Common myeloid progenitor, CD34-positive (primary cell): ENCODE results near the gene ZNF532.
"Not testable (repeated sequence)": the region's sequence is repeated elsewhere in the genome, so short reads cannot be mapped to it uniquely, and the experiment has no call there.

ENCODE experiments used
- CTCF ChIA-PET: fragments of 350-600 bp; sonication (Branson Sonifier 250); formaldehyde crosslinking; loops from one replicate; lab custom pipeline; 2021; ENCODE audit warnings: antibody characterized with exemption; lab: Charles Lee
- POLR2A ChIA-PET: fragments of 350-600 bp; sonication (Branson Sonifier 250); formaldehyde crosslinking; loops from one replicate; lab custom pipeline; 2021; ENCODE audit warnings: antibody characterized with exemption; lab: Charles Lee
- DNase-seq, 3 donors: peaks; one replicate each; pipeline versions ENCODE4 v3.0.0 to v3.0.0-alpha.2; 2013
- H3K27ac ChIP-seq, 2 experiments: 1 replicate in 1 of 2; 2 replicates in 1 of 2; pipeline ENCODE4 v1.7.0; 2013; ENCODE audit warnings: inconsistent platforms in 2 of 2, low read length in 2 of 2, mild to moderate bottlenecking in 2 of 2, low read depth in 1 of 2, moderate library complexity in 1 of 2; ENCODE audit not compliant: severe bottlenecking in 2 of 2, insufficient read depth in 1 of 2, poor library complexity in 1 of 2
- H3K27me3 ChIP-seq, 5 experiments: replicated peaks in 2 of 5; 1 replicate in 3 of 5; 2 replicates in 2 of 5; pipeline versions ENCODE4 v1.6.1 to v1.7.0; 2013; ENCODE audit warnings: low read length in 4 of 5, mild to moderate bottlenecking in 2 of 5, moderate library complexity in 2 of 5, inconsistent platforms in 1 of 5; ENCODE audit not compliant: insufficient read depth in 5 of 5, control insufficient read depth in 4 of 5
- H3K36me3 ChIP-seq, 4 experiments: 1 replicate in 2 of 4; 2 replicates in 2 of 4; pipeline versions ENCODE4 v1.6.1 to v1.7.0; 2013; ENCODE audit warnings: low read length in 3 of 4, control low read depth in 1 of 4, mild to moderate bottlenecking in 1 of 4; ENCODE audit not compliant: control insufficient read depth in 4 of 4, insufficient read depth in 4 of 4
- H3K4me1 ChIP-seq, 4 experiments: 1 replicate in 3 of 4; 2 replicates in 1 of 4; pipeline versions ENCODE4 v1.6.1 to v1.7.1; 2013; ENCODE audit warnings: low read length in 3 of 4, mild to moderate bottlenecking in 3 of 4, control low read depth in 1 of 4, inconsistent platforms in 1 of 4, moderate library complexity in 1 of 4; ENCODE audit not compliant: control insufficient read depth in 4 of 4, insufficient read depth in 4 of 4; ENCODE audit errors: control extremely low read depth in 1 of 4
- H3K4me3 ChIP-seq, 7 experiments: 1 replicate in 4 of 7; 2 replicates in 3 of 7; pipeline versions ENCODE4 v1.5.1 to v1.7.0; 2013; ENCODE audit warnings: mild to moderate bottlenecking in 7 of 7, low read length in 6 of 7, moderate library complexity in 6 of 7, inconsistent platforms in 2 of 7, low read depth in 2 of 7, control low read depth in 1 of 7; ENCODE audit not compliant: insufficient read depth in 4 of 7, control insufficient read depth in 1 of 7; ENCODE audit errors: extremely low read depth in 1 of 7
- H3K9me3 ChIP-seq, 5 experiments: 1 replicate in 4 of 5; 2 replicates in 1 of 5; pipeline versions ENCODE4 v1.6.1 to v1.7.1; 2013; ENCODE audit warnings: low read length in 4 of 5, mild to moderate bottlenecking in 2 of 5, inconsistent platforms in 1 of 5, low read depth in 1 of 5, moderate library complexity in 1 of 5; ENCODE audit not compliant: control insufficient read depth in 4 of 5, insufficient read depth in 2 of 5; ENCODE audit errors: control extremely low read depth in 1 of 5
- WGBS: methylation state at CpG from one replicate; pipeline ENCODE4 v1.1.5; 2013; ENCODE audit not compliant: insufficient coverage; 5-methylcytosine and 5-hydroxymethylcytosine counted together

Gene ZNF532

GRCh38 chr18:59015531-59016152, 151.0 kb downstream of the ZNF532 start:
- peaks cover 0 to 17% (median 5%) of the 10 kb centered on the region in 5 experiments for H3K9me3 ChIP-seq
- H3K4me3 ChIP-seq: no peak overlapping the region
- no peaks in the 10 kb centered on the region for H3K36me3 ChIP-seq
- no peaks in the 10 kb centered on the region for H3K4me1 ChIP-seq
- 100% methylated on average over 5 of the region's 5 CpGs for WGBS
- POLR2A ChIA-PET: no interaction called here
- H3K27ac ChIP-seq: no peak overlapping the region
- no peaks in the 10 kb centered on the region for H3K27me3 ChIP-seq
- CTCF ChIA-PET: interaction anchor here (1.1 kb wide), 1 partner anchor 42 kb away, joined by 3 read pairs; no protein-coding TSS in a partner anchor
- DNase-seq: no peak

GRCh38 chr18:59021500-59021899, 156.8 kb downstream of the ZNF532 start:
- no peak for DNase-seq
- no peaks in the 10 kb centered on the region for H3K27me3 ChIP-seq
- no peak overlapping the region for H3K4me3 ChIP-seq
- peaks cover 0 to 15% (median 5%) of the 10 kb centered on the region in 5 experiments for H3K9me3 ChIP-seq
- 83% methylated on average over 1 of the region's 1 CpG for WGBS
- ChIA-PET POLR2A (no interaction called here), CTCF (interaction anchor here (0.8 kb wide), 1 partner anchor 11 kb away, joined by 3 read pairs; no protein-coding TSS in a partner anchor)
- no peaks in the 10 kb centered on the region for H3K4me1 ChIP-seq
- H3K36me3 ChIP-seq: no peaks in the 10 kb centered on the region
- no peak overlapping the region for H3K27ac ChIP-seq

- ChIA-PET CTCF (interaction anchor here (0.8 to 1.0 kb wide), 2 partner anchors 12 to 220 kb away, joined by 3 read pairs; no protein-coding TSS in a partner anchor), POLR2A (no interaction called here)
- no peaks in the 10 kb centered on the region for H3K27me3 ChIP-seq
- WGBS: 93% methylated on average over 5 of the region's 10 CpGs
- no peaks in the 10 kb centered on the region for H3K4me1 ChIP-seq
- H3K9me3 ChIP-seq: peaks cover 0 to 9% (median 4%) of the 10 kb centered on the region in 5 experiments
- H3K36me3 ChIP-seq: no peaks in the 10 kb centered on the region
- H3K4me3 ChIP-seq: no peak overlapping the region
- H3K27ac ChIP-seq: no peak overlapping the region
- DNase-seq: no peak
Measured at GRCh38 chr18:59022167-59022945, 157.7 kb downstream of the ZNF532 start.

GRCh38 chr18:59024829-59025228, 160.2 kb downstream of the ZNF532 start:
- no peaks in the 10 kb centered on the region for H3K4me1 ChIP-seq
- ChIA-PET POLR2A (no interaction called here), CTCF (interaction anchor here (0.6 kb wide), 1 partner anchor 420 kb away, joined by 3 read pairs; no protein-coding TSS in a partner anchor)
- H3K36me3 ChIP-seq: no peaks in the 10 kb centered on the region
- no peak overlapping the region for H3K27ac ChIP-seq
- H3K27me3 ChIP-seq: no peaks in the 10 kb centered on the region
- DNase-seq: no peak
- H3K9me3 ChIP-seq: no peaks in the 10 kb centered on the region
- WGBS: 100% methylated on average over 1 of the region's 3 CpGs
- no peak overlapping the region for H3K4me3 ChIP-seq

- H3K27me3 ChIP-seq, CTCF ChIA-PET, POLR2A ChIA-PET, DNase-seq, H3K4me3 ChIP-seq, H3K27ac ChIP-seq, H3K4me1 ChIP-seq, H3K9me3 ChIP-seq, H3K36me3 ChIP-seq: not testable (repeated sequence)
- 100% methylated on average over 1 of the region's 2 CpGs for WGBS
Measured at GRCh38 chr18:59025532-59025931, 160.9 kb downstream of the ZNF532 start.

GRCh38 chr18:59026364-59026763, 161.7 kb downstream of the ZNF532 start:
- no peak for DNase-seq
- no peaks in the 10 kb centered on the region for H3K27me3 ChIP-seq
- no peaks in the 10 kb centered on the region for H3K4me1 ChIP-seq
- no peak overlapping the region for H3K4me3 ChIP-seq
- H3K9me3 ChIP-seq: no peaks in the 10 kb centered on the region
- no peak overlapping the region for H3K27ac ChIP-seq
- no peaks in the 10 kb centered on the region for H3K36me3 ChIP-seq
- WGBS: 89% methylated on average over 6 of the region's 6 CpGs
- ChIA-PET POLR2A (no interaction called here), CTCF (no interaction called here)

- Histone ChIP-seq H3K9me3 (no peaks in the 10 kb centered on the region), H3K4me1 (no peaks in the 10 kb centered on the region), H3K36me3 (no peaks in the 10 kb centered on the region), H3K4me3 (no peak overlapping the region), H3K27me3 (no peaks in the 10 kb centered on the region), H3K27ac (no peak overlapping the region)
- DNase-seq: no peak
- ChIA-PET POLR2A (no interaction called here), CTCF (no interaction called here)
- WGBS: 96% methylated on average over 8 of the region's 12 CpGs
Measured at GRCh38 chr18:59026831-59027410, 162.2 kb downstream of the ZNF532 start.
